ENCODE data around the gene ATF4.

DNA sequence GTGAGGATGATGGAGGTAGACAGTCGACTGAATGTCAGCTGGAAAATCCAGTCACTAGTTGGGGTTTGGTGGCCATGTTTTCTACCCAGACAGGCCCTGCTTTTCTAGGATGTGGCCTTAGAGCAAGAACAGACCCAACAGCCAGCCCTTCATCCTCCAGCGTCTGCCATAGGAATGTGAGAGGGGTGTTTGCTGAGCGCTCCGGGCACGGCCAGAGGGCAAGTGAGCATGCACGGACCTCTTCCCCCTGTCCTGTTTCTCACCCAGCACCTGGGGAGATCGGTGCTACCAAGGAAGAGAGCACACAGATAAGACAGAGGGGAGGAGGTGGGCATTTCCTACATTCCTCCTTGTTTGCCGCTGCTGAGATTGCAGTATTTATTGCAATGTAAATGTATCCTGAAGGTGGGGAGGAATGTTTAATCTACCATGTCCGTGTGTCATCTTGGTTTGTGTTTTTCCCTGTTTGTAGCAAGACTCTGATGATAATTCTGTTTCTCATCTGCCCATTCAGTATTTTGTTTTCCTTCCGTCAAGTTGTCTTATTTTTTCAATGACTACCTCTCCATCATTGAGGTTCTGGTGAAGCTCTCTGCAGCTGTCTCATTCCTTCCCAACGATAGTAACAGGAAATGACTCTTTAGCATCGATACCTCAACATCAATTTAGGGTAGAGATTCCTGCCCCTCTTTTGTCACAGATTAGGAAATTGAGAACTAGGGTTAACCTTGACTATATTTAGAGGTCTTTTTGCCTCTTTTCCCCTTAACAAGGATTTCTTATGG is 4.9 kb upstream of the ATF4 start:
- TF ChIP-seq, protein P1, sequence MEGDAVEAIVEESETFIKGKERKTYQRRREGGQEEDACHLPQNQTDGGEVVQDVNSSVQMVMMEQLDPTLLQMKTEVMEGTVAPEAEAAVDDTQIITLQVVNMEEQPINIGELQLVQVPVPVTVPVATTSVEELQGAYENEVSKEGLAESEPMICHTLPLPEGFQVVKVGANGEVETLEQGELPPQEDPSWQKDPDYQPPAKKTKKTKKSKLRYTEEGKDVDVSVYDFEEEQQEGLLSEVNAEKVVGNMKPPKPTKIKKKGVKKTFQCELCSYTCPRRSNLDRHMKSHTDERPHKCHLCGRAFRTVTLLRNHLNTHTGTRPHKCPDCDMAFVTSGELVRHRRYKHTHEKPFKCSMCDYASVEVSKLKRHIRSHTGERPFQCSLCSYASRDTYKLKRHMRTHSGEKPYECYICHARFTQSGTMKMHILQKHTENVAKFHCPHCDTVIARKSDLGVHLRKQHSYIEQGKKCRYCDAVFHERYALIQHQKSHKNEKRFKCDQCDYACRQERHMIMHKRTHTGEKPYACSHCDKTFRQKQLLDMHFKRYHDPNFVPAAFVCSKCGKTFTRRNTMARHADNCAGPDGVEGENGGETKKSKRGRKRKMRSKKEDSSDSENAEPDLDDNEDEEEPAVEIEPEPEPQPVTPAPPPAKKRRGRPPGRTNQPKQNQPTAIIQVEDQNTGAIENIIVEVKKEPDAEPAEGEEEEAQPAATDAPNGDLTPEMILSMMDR (IDR thresholded peaks at IDR 0.05), result no peak
- no peak for TF ChIP-seq TCF7L2 (IDR thresholded peaks at IDR 0.05; ENCODE audit: low read depth, low read length)
- TF ChIP-seq POLR2AphosphoS5 (IDR thresholded peaks at IDR 0.05; ENCODE audit: low read depth, low read length), result no peak
- TF ChIP-seq, protein P2, sequence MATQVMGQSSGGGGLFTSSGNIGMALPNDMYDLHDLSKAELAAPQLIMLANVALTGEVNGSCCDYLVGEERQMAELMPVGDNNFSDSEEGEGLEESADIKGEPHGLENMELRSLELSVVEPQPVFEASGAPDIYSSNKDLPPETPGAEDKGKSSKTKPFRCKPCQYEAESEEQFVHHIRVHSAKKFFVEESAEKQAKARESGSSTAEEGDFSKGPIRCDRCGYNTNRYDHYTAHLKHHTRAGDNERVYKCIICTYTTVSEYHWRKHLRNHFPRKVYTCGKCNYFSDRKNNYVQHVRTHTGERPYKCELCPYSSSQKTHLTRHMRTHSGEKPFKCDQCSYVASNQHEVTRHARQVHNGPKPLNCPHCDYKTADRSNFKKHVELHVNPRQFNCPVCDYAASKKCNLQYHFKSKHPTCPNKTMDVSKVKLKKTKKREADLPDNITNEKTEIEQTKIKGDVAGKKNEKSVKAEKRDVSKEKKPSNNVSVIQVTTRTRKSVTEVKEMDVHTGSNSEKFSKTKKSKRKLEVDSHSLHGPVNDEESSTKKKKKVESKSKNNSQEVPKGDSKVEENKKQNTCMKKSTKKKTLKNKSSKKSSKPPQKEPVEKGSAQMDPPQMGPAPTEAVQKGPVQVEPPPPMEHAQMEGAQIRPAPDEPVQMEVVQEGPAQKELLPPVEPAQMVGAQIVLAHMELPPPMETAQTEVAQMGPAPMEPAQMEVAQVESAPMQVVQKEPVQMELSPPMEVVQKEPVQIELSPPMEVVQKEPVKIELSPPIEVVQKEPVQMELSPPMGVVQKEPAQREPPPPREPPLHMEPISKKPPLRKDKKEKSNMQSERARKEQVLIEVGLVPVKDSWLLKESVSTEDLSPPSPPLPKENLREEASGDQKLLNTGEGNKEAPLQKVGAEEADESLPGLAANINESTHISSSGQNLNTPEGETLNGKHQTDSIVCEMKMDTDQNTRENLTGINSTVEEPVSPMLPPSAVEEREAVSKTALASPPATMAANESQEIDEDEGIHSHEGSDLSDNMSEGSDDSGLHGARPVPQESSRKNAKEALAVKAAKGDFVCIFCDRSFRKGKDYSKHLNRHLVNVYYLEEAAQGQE (IDR thresholded peaks at IDR 0.05; ENCODE audit: insufficient read depth in 1 of 2, low read depth in 2 of 2, low read length in 1 of 2), result no peak

Data from Panc1 (cell line).